A549 (cell line): ENCODE data around the gene PDYN. TPM values are rescaled to one million over a fixed set of nuclear protein-coding genes. Genes with fewer than 3 reads are reported as not detected.

ENCODE experiments used
- ATAC-seq, 2 experiments: fragments of 200-7000 bp in 1 of 2; fragments of >200 bp in 1 of 2; cut with Nextera tagmentation in 1 of 2; cut with Tn5 transposase in 1 of 2; 3 replicates each; pipeline versions ENCODE4 v1.8.0 to v1.9.1; 2018 to 2020; ENCODE audit warnings: mild to moderate bottlenecking in 1 of 2, moderate library complexity in 1 of 2
- CTCF ChIA-PET: fragments of 300-600 bp; sonication (Branson Sonifier 250); formaldehyde crosslinking; extraction: SDS; loops from one replicate; lab custom pipeline; 2021; ENCODE audit warnings: antibody characterized with exemption, inconsistent platforms; lab: Yijun Ruan, JAX
- POLR2A ChIA-PET: fragments of 350-600 bp; formaldehyde crosslinking; extraction: SDS; loops from one replicate; lab custom pipeline; 2021; ENCODE audit warnings: antibody characterized with exemption, inconsistent platforms; lab: Yijun Ruan, JAX
- DNase-seq, 2 experiments: peaks; one replicate each; pipeline versions ENCODE4 v3.0.0 to v3.0.0-alpha.2; 2011 to 2016; ENCODE audit warnings: low read depth in 1 of 2, low spot score in 1 of 2
- FAIRE-seq: peaks from 2 replicates; lab custom pipeline; 2011; peaks lifted over from hg19 to GRCh38; lab: Jason Lieb, UNC
- H3K27ac ChIP-seq, 2 experiments: fragments of >200 bp; sonication (Bioruptor Twin); formaldehyde crosslinking; 3 replicates each; pipeline ENCODE4 v1.5.1; 2016 to 2017
- H3K4me1 ChIP-seq: fragments of >200 bp; sonication (Bioruptor Twin); formaldehyde crosslinking; 3 replicates; pipeline ENCODE4 v1.6.1; 2016
- H3K4me2 ChIP-seq: fragments of >200 bp; sonication (Bioruptor Twin); formaldehyde crosslinking; 3 replicates; pipeline ENCODE4 v1.6.1; 2016
- H3K4me3 ChIP-seq: fragments of >200 bp; sonication (Bioruptor Twin); formaldehyde crosslinking; 3 replicates; pipeline ENCODE4 v1.5.1; 2016
- H3K9me3 ChIP-seq: fragments of >200 bp; sonication (Bioruptor Twin); formaldehyde crosslinking; 3 replicates; pipeline ENCODE4 v1.6.1; 2016
- CBX2 ChIP-seq: fragments of 200-600 bp; sonication (generic); IDR thresholded peaks from 2 replicates; pipeline ENCODE4 v1.6.1; 2016; ENCODE audit warnings: low read depth, mild to moderate bottlenecking, borderline replicate concordance
- CBX8 ChIP-seq: fragments of 200-600 bp; sonication (generic); IDR thresholded peaks from 2 replicates; pipeline ENCODE4 v1.6.1; 2016
- CEBPB ChIP-seq, 2 experiments: fragments of >200 bp in 1 of 2; sonication (Bioruptor Twin) in 1 of 2; formaldehyde crosslinking in 1 of 2; IDR thresholded peaks; 2 replicates each; pipeline ENCODE4 v1.6.1; 2012 to 2016
- CHD2 ChIP-seq: fragments of 150-350 bp; IDR thresholded peaks from 2 replicates; pipeline ENCODE4 v1.6.1; 2014; ENCODE audit warnings: low read length; ENCODE audit not compliant: partially characterized antibody
- CHD4 ChIP-seq: fragments of 200-600 bp; sonication (generic); IDR thresholded peaks from 2 replicates; pipeline ENCODE4 v1.6.1; 2016; ENCODE audit warnings: antibody characterized with exemption, mild to moderate bottlenecking, borderline replicate concordance
- EHF ChIP-seq: fragments of 250-450 bp; sonication (Bioruptor Pico); IDR thresholded peaks from 2 replicates; pipeline ENCODE4 v1.5.0; 2020; ENCODE audit warnings: mild to moderate bottlenecking
- EHMT2 ChIP-seq: fragments of 200-600 bp; sonication (generic); IDR thresholded peaks from 2 replicates; pipeline ENCODE4 v1.6.1; 2016; ENCODE audit warnings: antibody characterized with exemption, low read depth, mild to moderate bottlenecking, moderate library complexity
- FOSB ChIP-seq: fragments of 250-450 bp; sonication (Bioruptor Pico); IDR thresholded peaks from 2 replicates; pipeline ENCODE4 v1.5.0; 2020; ENCODE audit warnings: mild to moderate bottlenecking, moderate library complexity
- FOXS1 ChIP-seq: fragments of 250-450 bp; sonication (Bioruptor Pico); IDR thresholded peaks from 2 replicates; pipeline ENCODE4 v1.5.0; 2020; ENCODE audit warnings: mild to moderate bottlenecking, moderate library complexity
- HDAC2 ChIP-seq: fragments of 200-600 bp; sonication (generic); IDR thresholded peaks from 2 replicates; pipeline ENCODE4 v1.6.1; 2016
- NPAS2 ChIP-seq: fragments of 250-450 bp; sonication (Bioruptor Pico); IDR thresholded peaks from 2 replicates; pipeline ENCODE4 v1.8.0; 2022; ENCODE audit warnings: mild to moderate bottlenecking, moderate library complexity, borderline replicate concordance
- NR3C1 ChIP-seq: fragments of >200 bp; sonication (Bioruptor Twin); formaldehyde crosslinking; IDR thresholded peaks from 3 replicates; pipeline ENCODE4 v1.6.1; 2017
- PHF8 ChIP-seq: fragments of 200-600 bp; sonication (generic); IDR thresholded peaks from 2 replicates; pipeline ENCODE4 v1.6.1; 2016; ENCODE audit warnings: low read depth, mild to moderate bottlenecking, antibody characterized with exemption, moderate library complexity, borderline replicate concordance
- RARB ChIP-seq: fragments of 250-450 bp; sonication (Bioruptor Pico); IDR thresholded peaks from 2 replicates; pipeline ENCODE4 v1.8.0; 2021; ENCODE audit warnings: mild to moderate bottlenecking, moderate library complexity
- RCOR1 ChIP-seq: fragments of 150-350 bp; IDR thresholded peaks from 2 replicates; pipeline ENCODE4 v1.6.1; 2014; ENCODE audit warnings: antibody characterized with exemption, low read length, low read depth
- SREBF2 ChIP-seq: fragments of 450-650 bp; IDR thresholded peaks from 2 replicates; pipeline ENCODE4 v1.6.1; 2014; ENCODE audit warnings: mild to moderate bottlenecking, moderate library complexity
- ZSCAN20 ChIP-seq: fragments of 250-450 bp; sonication (Bioruptor Pico); IDR thresholded peaks from 2 replicates; pipeline ENCODE4 v1.8.0; 2022; ENCODE audit warnings: mild to moderate bottlenecking, moderate library complexity
- WGBS: methylation state at CpG from one replicate; pipeline ENCODE4 v1.1.6; 2017; ENCODE audit errors: missing lambda C conversion rate; 5-methylcytosine and 5-hydroxymethylcytosine counted together
- polyA plus RNA-seq, 4 experiments: library from polyadenylated mRNA; depleted of rRNA in 3 of 4; stranded (reverse); fragments of >200 nt; fragmentation: RNase III in 1 of 4; extraction: RNeasy Plus Mini Kit Qiagen cat#74134 plus additional on column Dnase treatment in 1 of 4; gene quantifications; 2 replicates in 3 of 4; 3 replicates in 1 of 4; pipeline ENCODE4 v1.2.3, GENCODE V29; 2011 to 2017
- TF ChIP-seq, protein P1 (sequence below): fragments of >200 bp; sonication (Bioruptor Twin); formaldehyde crosslinking; IDR thresholded peaks from 3 replicates; pipeline ENCODE4 v1.6.1; 2016
- TF ChIP-seq, protein P2 (sequence below): IDR thresholded peaks from 2 replicates; pipeline ENCODE4 v1.6.1; 2012
- TF ChIP-seq, protein P3 (sequence below): IDR thresholded peaks from 2 replicates; pipeline ENCODE4 v1.6.1; 2012
- TF ChIP-seq, protein P4 (sequence below): fragments of 450-650 bp; IDR thresholded peaks from 2 replicates; pipeline ENCODE4 v1.6.1; 2014; ENCODE audit warnings: antibody characterized with exemption
- TF ChIP-seq, protein P5 (sequence below): IDR thresholded peaks from 2 replicates; pipeline ENCODE4 v1.6.1; 2012; ENCODE audit warnings: low read depth, borderline replicate concordance

Gene PDYN
- polyA plus RNA-seq, 2 of the 4 experiments (the other 2 are of a cell fraction): not detected

DNA sequence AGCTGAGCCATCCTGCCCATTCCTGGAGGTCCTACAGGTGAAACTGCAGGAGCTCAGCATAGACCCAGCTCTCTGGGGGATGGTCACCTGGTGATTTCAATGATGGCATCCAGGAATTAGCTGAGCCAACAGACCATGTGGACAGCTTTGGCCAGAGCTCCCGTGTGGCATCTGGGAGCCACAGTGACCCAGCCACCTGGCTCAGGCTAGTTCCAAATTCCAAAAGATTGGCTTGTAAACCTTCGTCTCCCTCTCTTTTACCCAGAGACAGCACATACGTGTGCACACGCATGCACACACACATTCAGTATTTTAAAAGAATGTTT lies 54.6 kb downstream of the PDYN start:
- POLR2A ChIA-PET: no interaction called here
- Histone ChIP-seq H3K9me3 (no peaks in the 10 kb centered on the region), H3K27ac (no peak overlapping the region), H3K4me2 (no peak overlapping the region), H3K4me1 (peaks cover 9% of the 10 kb centered on the region), H3K4me3 (no peak overlapping the region)
- WGBS: 88% methylated on average over 4 of the region's 4 CpGs
- DNase-seq (no peak), FAIRE-seq (no peak), ATAC-seq (no peak)
- CTCF ChIA-PET: interaction anchor here (0.6 to 3.5 kb wide), 4 partner anchors 10 to 174 kb away, joined by 3 to 10 read pairs (median 4); no protein-coding TSS in a partner anchor
- no peak for TF ChIP-seq CBX2
- TF ChIP-seq RARB (CRISPR knock-in tag): no peak
- TF ChIP-seq, all 56 proteins: peak for 0

DNA sequence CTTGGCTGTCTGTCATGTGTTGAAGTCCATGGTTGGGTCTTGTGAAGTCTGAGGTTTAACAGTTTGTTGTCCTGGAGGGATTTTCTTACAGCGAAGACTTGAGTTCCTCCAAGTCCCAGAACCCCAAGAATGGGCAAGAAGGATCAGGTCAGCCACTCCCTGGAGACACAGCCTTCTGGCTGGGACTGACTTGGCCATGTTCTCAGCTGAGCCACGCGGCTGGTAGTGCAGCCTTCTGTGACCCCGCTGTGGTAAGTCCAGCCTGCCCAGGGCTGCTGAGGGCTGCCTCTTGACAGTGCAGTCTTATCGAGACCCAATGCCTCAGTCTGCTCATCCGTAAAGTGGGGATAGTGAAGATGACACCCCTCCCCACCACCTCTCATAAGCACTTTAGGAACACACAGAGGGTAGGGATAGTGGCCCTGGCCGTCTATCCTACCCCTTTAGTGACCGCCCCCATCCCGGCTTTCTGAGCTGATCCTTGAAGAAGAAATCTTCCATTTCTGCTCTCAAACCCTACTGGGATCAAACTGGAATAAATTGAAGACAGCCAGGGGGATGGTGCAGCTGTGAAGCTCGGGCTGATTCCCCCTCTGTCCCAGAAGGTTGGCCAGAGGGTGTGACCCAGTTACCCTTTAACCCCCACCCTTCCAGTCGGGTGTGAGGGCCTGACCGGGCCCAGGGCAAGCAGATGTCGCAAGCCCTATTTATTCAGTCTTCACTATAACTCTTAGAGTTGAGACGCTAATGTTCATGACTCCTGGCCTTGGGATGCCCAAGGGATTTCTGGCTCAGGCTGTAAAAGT lies 55.2 kb downstream of the PDYN start:
- FAIRE-seq (no peak), ATAC-seq (no peak), DNase-seq (no peak)
- no peak overlapping the region for H3K4me3 ChIP-seq
- ChIA-PET CTCF (interaction anchor here (0.6 to 3.5 kb wide), 4 partner anchors 10 to 174 kb away, joined by 3 to 10 read pairs (median 4); no protein-coding TSS in a partner anchor), POLR2A (no interaction called here)
- H3K9me3 ChIP-seq: no peaks in the 10 kb centered on the region
- no peak overlapping the region for H3K4me2 ChIP-seq
- WGBS: 82% methylated on average over 14 of the region's 14 CpGs
- no peak overlapping the region for H3K27ac ChIP-seq
- TF ChIP-seq CEBPB (IDR thresholded peaks at IDR 0.05): 0 out of 4 replicates have a peak, but pooled peaks of 1 of the 2 experiments have one; percentile 19
- TF ChIP-seq, protein P1, sequence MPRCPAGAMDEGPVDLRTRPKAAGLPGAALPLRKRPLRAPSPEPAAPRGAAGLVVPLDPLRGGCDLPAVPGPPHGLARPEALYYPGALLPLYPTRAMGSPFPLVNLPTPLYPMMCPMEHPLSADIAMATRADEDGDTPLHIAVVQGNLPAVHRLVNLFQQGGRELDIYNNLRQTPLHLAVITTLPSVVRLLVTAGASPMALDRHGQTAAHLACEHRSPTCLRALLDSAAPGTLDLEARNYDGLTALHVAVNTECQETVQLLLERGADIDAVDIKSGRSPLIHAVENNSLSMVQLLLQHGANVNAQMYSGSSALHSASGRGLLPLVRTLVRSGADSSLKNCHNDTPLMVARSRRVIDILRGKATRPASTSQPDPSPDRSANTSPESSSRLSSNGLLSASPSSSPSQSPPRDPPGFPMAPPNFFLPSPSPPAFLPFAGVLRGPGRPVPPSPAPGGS: no peak
- peaks cover 12% of the 10 kb centered on the region for H3K4me1 ChIP-seq

DNA sequence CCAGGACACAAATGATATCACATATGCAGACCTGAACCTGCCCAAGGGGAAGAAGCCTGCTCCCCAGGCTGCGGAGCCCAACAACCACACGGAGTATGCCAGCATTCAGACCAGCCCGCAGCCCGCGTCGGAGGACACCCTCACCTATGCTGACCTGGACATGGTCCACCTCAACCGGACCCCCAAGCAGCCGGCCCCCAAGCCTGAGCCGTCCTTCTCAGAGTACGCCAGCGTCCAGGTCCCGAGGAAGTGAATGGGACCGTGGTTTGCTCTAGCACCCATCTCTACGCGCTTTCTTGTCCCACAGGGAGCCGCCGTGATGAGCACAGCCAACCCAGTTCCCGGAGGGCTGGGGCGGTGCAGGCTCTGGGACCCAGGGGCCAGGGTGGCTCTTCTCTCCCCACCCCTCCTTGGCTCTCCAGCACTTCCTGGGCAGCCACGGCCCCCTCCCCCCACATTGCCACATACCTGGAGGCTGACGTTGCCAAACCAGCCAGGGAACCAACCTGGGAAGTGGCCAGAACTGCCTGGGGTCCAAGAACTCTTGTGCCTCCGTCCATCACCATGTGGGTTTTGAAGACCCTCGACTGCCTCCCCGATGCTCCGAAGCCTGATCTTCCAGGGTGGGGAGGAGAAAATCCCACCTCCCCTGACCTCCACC lies 56.4 kb downstream of the PDYN start:
- FAIRE-seq: no peak

DNA sequence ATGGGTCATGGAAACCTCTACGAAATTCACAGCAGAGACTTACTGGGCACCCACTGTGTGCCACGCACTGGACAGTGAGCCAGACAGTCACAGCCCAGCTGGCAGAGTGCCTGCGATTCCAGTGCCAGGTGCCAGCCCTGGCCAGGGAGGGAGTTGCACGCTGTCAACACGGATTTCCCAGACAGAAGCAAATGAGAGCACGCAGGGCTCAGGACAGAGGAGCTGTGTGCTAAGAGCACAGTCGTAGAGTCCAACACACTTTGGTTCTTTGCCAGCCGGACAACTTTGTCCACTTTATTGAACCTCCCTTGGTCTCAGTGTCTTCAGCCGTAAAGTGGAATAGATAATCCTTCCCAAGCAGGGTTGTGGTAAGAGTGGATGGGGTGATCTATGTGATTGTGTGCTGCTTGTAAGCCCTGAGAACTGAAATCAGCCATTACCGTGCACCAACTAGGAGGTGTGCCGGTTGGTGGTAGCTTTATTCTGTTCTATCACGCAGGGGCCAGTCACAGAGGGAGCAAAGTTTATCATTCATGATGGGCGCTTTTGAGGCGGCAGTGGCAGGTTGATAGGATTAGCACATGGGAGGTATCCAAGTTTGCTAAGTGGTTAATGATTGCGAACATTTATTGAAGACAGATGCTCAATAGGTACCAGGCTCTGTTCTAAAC lies 58.0 kb downstream of the PDYN start:
- Histone ChIP-seq H3K27ac (no peak overlapping the region), H3K4me2 (no peak overlapping the region), H3K9me3 (no peaks in the 10 kb centered on the region), H3K4me3 (no peak overlapping the region), H3K4me1 (peaks cover 12% of the 10 kb centered on the region)
- TF ChIP-seq EHF (CRISPR knock-in tag): no peak
- no peak for TF ChIP-seq CHD4
- no peak for TF ChIP-seq FOXS1
- TF ChIP-seq, protein P2, sequence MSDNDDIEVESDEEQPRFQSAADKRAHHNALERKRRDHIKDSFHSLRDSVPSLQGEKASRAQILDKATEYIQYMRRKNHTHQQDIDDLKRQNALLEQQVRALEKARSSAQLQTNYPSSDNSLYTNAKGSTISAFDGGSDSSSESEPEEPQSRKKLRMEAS: no peak
- no peak for TF ChIP-seq NR3C1
- TF ChIP-seq, protein P3, sequence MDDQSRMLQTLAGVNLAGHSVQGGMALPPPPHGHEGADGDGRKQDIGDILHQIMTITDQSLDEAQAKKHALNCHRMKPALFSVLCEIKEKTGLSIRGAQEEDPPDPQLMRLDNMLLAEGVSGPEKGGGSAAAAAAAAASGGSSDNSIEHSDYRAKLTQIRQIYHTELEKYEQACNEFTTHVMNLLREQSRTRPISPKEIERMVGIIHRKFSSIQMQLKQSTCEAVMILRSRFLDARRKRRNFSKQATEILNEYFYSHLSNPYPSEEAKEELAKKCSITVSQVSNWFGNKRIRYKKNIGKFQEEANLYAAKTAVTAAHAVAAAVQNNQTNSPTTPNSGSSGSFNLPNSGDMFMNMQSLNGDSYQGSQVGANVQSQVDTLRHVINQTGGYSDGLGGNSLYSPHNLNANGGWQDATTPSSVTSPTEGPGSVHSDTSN: no peak
- TF ChIP-seq SREBF2: no peak
- TF ChIP-seq EHMT2: no peak
- TF ChIP-seq, protein P4, sequence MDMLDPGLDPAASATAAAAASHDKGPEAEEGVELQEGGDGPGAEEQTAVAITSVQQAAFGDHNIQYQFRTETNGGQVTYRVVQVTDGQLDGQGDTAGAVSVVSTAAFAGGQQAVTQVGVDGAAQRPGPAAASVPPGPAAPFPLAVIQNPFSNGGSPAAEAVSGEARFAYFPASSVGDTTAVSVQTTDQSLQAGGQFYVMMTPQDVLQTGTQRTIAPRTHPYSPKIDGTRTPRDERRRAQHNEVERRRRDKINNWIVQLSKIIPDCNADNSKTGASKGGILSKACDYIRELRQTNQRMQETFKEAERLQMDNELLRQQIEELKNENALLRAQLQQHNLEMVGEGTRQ: no peak
- WGBS: 86% methylated on average over 15 of the region's 15 CpGs
- ChIA-PET CTCF (interaction anchor here (1.0 to 1.2 kb wide), 2 partner anchors 36 to 134 kb away, joined by 3 to 4 read pairs; no protein-coding TSS in a partner anchor), POLR2A (no interaction called here)
- ATAC-seq: no peak; a peak in 1 of 6 replicates
- no peak for FAIRE-seq
- no peak for DNase-seq

More for the DNA sequence above, 56.4 kb downstream of the PDYN start:
- H3K4me3 ChIP-seq: no peak overlapping the region
- no peak for TF ChIP-seq CHD2
- TF ChIP-seq HDAC2: no peak
- TF ChIP-seq, protein P5, sequence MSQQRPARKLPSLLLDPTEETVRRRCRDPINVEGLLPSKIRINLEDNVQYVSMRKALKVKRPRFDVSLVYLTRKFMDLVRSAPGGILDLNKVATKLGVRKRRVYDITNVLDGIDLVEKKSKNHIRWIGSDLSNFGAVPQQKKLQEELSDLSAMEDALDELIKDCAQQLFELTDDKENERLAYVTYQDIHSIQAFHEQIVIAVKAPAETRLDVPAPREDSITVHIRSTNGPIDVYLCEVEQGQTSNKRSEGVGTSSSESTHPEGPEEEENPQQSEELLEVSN: no peak
- no peak for TF ChIP-seq RCOR1
- TF ChIP-seq PHF8: no peak
- no peak for TF ChIP-seq FOSB (CRISPR knock-in tag)
- no peak for TF ChIP-seq CHD4
- TF ChIP-seq ZSCAN20: no peak
- TF ChIP-seq CBX8: no peak
- no peak for TF ChIP-seq NPAS2
- H3K4me2 ChIP-seq: no peak overlapping the region
- no peaks in the 10 kb centered on the region for H3K9me3 ChIP-seq
- ChIA-PET CTCF (interaction anchor here (3.5 kb wide), 1 partner anchor 160 kb away, joined by 10 read pairs; no protein-coding TSS in a partner anchor), POLR2A (no interaction called here)
- no peak overlapping the region for H3K27ac ChIP-seq
- H3K4me1 ChIP-seq: peaks cover 12% of the 10 kb centered on the region
- DNase-seq (no peak), ATAC-seq (no peak)
- WGBS: 98% methylated on average over 24 of the region's 25 CpGs
